ENCODE results near the gene SULT2A1.
A peak's percentile ranks its signal among the peaks of the same experiment; 100 is the strongest.

GRCh38 chr19:47891923-47892666 is 6.0 kb upstream of the SULT2A1 start:
- no peak for TF ChIP-seq CTCF (IDR thresholded peaks at IDR 0.05; ENCODE audit: control extremely low read depth in 1 of 3, insufficient read depth in 1 of 3, low read depth in 1 of 3, low read length in 3 of 3)
- no peak for TF ChIP-seq JUN (IDR thresholded peaks at IDR 0.05; ENCODE audit: low read depth, low read length)
- TF ChIP-seq USF2 (IDR thresholded peaks at IDR 0.05; ENCODE audit: low read length): no peak
- peak; percentile 84 for TF ChIP-seq CHD2 (IDR thresholded peaks at IDR 0.05; ENCODE audit: low read length)
- peak; percentile 50 to 76 for TF ChIP-seq POLR2A (IDR thresholded peaks at IDR 0.05; ENCODE audit: control extremely low read depth in 1 of 2, low read depth in 2 of 2, low read length in 2 of 2)
- TF ChIP-seq SP1 (IDR thresholded peaks at IDR 0.05; ENCODE audit: low read depth, low read length): peak; percentile 98
- TF ChIP-seq EP300 (IDR thresholded peaks at IDR 0.05; ENCODE audit: borderline replicate concordance in 1 of 2, low read depth in 2 of 2, low read length in 2 of 2): no peak
- TF ChIP-seq EZH2 (IDR thresholded peaks at IDR 0.05; ENCODE audit: low read depth, low read length, severe bottlenecking): no peak
- no peak for TF ChIP-seq HDAC6 (IDR thresholded peaks at IDR 0.05; ENCODE audit: low read depth, low read length)
- peak; percentile 84 for TF ChIP-seq TBP (IDR thresholded peaks at IDR 0.05; ENCODE audit: low read depth, low read length)
- TF ChIP-seq CHD1 (IDR thresholded peaks at IDR 0.05; ENCODE audit: low read depth, low read length): no peak
- no peak for TF ChIP-seq GABPA (IDR thresholded peaks at IDR 0.05; ENCODE audit: borderline replicate concordance, insufficient read depth, low read length)
- no peak for TF ChIP-seq JUND (IDR thresholded peaks at IDR 0.05; ENCODE audit: low read length)
- TF ChIP-seq HDAC2 (IDR thresholded peaks at IDR 0.05; ENCODE audit: borderline replicate concordance in 1 of 2, low read depth in 2 of 2, low read length in 2 of 2): no peak
